H7 (cell line): ENCODE results near the gene INSR. TPM values are rescaled to one million over a fixed set of nuclear protein-coding genes. Genes with fewer than 3 reads are reported as not detected.
"Not testable (repeated sequence)": the region's sequence is repeated elsewhere in the genome, so short reads cannot be mapped to it uniquely, and the experiment has no call there.

Experiments
- DNase-seq: peaks from one replicate; pipeline ENCODE4 v3.0.0; 2012
- H3K27me3 ChIP-seq: 2 replicates; pipeline ENCODE4 v1.6.0; 2011; ENCODE audit warnings: mild to moderate bottlenecking, low read length; ENCODE audit not compliant: control insufficient read depth, insufficient read depth
- H3K36me3 ChIP-seq: replicated peaks from 2 replicates; pipeline ENCODE4 v1.5.1; 2011; ENCODE audit warnings: low read length; ENCODE audit not compliant: control insufficient read depth, insufficient read depth
- H3K4me3 ChIP-seq: 2 replicates; pipeline ENCODE4 v1.5.1; 2011; ENCODE audit warnings: low read depth, mild to moderate bottlenecking, control low read depth, low read length, moderate library complexity; ENCODE audit not compliant: insufficient read depth
- total RNA-seq: library from RNA; depleted of rRNA; stranded (reverse); fragments of >200 nt; shearing (Covaris generic); gene quantifications from 2 replicates; pipeline ENCODE4 v1.2.3, GENCODE V29; 2014; rRNA removed

INSR gene
- total RNA-seq, 1 experiment from 2014 or later = 10.0 TPM

DNA sequence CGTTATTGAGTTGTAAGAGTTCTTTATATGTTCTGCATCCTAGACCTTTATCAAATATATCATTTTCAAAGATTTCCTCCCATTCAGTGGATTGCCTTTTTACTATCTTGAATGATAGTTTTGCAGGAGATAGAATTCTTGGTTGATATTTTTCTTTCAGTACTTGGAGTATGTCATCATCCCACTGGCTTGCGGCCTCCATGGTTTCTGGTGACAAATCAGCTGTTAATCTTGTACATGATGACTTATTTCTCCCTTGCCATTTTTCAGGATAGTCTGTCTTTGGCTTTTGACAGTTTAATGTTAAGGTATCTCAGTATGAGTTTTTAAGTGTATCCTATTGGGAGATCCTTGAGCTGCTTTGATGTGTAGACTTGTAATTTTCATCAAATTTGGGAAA is 216.2 kb downstream of the INSR start:
- DNase-seq = no peak
- H3K36me3 ChIP-seq = peaks cover 58% of the 10 kb centered on the region

DNA sequence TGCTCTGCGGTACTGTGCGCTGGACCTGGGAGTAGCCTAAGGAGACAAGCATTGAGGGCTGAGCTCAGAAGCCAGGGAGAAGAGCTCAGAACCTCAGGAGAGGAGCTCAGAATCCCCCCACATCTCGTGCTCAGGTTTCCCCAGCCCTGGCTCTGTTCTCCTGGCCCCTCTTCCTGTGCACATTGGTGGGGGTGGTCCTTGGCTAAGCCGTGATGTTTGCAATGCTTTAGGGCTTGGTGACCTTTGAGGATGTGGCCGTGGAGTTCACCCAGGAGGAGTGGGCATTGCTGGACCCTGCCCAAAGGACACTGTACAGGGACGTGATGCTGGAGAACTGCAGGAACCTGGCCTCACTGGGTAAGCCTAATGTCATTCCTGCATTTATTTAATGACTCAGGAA is 218.1 kb downstream of the INSR start:
- no peaks in the 10 kb centered on the region for H3K27me3 ChIP-seq
- H3K4me3 ChIP-seq = no peak overlapping the region
- DNase-seq = no peak
- H3K36me3 ChIP-seq = peaks cover 49% of the 10 kb centered on the region

More for the DNA sequence above, 216.2 kb downstream of the INSR start:
- H3K4me3 ChIP-seq = no peak overlapping the region
- no peaks in the 10 kb centered on the region for H3K27me3 ChIP-seq

GRCh38 chr19:7074705-7075282 is 219.4 kb downstream of the INSR start:
- peaks cover 39% of the 10 kb centered on the region for H3K36me3 ChIP-seq
- H3K27me3 ChIP-seq = no peaks in the 10 kb centered on the region
- DNase-seq = no peak
- H3K4me3 ChIP-seq = no peak overlapping the region

DNA sequence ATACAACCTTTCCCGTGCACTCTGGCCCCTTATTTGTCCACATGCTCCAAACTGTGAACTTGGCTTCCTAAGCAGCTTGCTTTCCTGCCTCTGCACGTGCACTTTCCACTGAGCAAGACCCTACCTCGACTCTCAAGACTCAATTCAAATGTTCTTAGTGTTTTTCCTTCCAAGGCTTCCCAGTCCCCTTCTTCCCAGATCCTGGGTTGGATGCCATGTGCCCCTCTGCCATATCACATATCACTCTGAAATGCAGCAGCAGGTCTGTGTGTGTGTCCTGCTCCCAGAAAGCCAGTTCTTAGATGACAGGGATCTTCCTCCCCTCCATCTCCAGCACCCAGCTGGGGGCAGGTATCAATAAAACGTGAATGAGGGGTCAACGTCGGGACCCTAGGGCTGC is 221.7 kb downstream of the INSR start:
- Histone ChIP-seq H3K27me3 (no peaks in the 10 kb centered on the region), H3K36me3 (peaks cover 29% of the 10 kb centered on the region), H3K4me3 (no peak overlapping the region)
- DNase-seq = no peak

DNA sequence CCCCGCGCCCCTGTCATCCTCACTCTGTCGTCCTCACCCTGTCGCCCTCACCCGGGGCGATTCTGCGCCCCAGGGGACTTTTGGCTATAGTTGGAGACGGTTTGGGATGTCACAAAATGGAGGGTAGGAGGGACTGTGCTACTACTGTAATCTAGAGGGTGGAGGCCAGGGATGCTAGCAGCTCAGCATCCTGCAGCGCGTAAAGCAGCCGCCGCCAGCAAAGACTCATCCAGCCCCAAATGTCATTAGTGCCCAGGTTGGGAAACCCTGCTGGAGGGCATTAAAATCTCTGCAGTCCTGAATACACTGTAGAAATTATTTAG is 224.3 kb downstream of the INSR start:
- Histone ChIP-seq H3K36me3 (peaks cover 9% of the 10 kb centered on the region), H3K27me3 (no peaks in the 10 kb centered on the region)

GRCh38 chr19:7069042-7069903 is 224.9 kb downstream of the INSR start, which contains the start of gene ZNF557:
Gene ZNF557 (plus strand): TSS chr19:7069703. CDS start chr19:7075075, 5,372 bp downstream.
- DNase-seq = peak; percentile 97
- no peaks in the 10 kb centered on the region for H3K27me3 ChIP-seq
- H3K36me3 ChIP-seq = peaks cover 9% of the 10 kb centered on the region
- H3K4me3 ChIP-seq = peak within 1 kb of the TSS; percentile 91

More for the DNA sequence above, 224.3 kb downstream of the INSR start:
- peak overlapping the region; percentile 91 for H3K4me3 ChIP-seq
- DNase-seq = no peak

DNA sequence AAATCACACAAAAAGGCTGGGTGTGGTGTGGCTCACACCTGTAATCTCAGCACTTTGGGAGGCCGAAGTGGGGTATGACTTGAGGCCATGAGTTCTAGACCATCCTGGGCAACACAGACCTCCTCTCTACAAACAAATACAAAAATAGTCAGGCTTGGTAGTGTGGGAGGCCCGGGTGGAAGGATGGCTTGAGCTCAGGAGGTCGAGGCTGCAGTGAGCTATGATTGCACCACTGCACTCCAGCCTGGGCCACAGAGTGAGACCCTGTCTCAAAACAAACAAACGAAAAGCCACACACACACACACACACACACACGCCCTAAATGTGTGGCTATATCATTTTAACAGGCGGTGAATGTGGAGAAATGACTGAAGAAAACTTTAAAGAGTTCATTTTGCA is 225.6 kb downstream of the INSR start:
- Histone ChIP-seq H3K27me3 (no peaks in the 10 kb centered on the region), H3K4me3 (no peak overlapping the region), H3K36me3 (peaks cover 9% of the 10 kb centered on the region)
- no peak for DNase-seq

GRCh38 chr19:7067716-7068115 is 226.5 kb downstream of the INSR start:
- Histone ChIP-seq H3K27me3 (no peaks in the 10 kb centered on the region), H3K4me3 (no peak overlapping the region), H3K36me3 (peaks cover 4% of the 10 kb centered on the region)
- no peak for DNase-seq

- DNase-seq, H3K27me3 ChIP-seq, H3K4me3 ChIP-seq: not testable (repeated sequence)
Observed at GRCh38 chr19:7067122-7067521, 227.1 kb downstream of the INSR start.

DNA sequence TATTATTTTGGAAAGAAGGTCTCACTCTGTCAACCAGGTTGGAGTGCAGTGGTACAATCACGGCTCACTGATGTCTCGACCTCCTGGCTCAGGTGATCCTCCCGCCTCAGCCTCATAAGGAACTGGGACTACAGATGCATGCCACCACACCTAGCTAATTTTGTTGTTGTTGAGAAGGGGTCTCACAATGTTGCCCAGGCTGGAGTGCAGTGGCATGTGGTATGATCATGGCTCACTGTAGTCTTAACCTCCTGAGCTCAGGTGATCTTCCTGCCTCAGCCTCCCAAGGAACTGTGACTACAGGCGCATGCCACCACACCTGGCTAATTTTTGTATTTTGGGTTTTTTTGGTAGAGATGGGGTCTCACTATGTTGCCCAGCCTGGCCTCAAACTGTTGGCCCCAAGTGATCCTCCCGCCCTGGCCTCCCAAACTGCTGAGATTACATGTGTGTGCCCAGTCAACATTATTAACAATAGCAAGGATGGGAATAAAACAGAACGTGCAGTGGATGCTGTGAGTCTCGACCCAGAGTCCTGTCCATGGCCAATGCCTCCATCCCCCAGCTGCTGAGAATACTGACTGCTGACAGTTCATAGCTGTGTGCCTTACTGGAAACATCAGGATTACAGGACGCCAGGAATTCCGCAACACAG is 230.3 kb downstream of the INSR start:
- Histone ChIP-seq H3K4me3 (no peak overlapping the region), H3K27me3 (no peaks in the 10 kb centered on the region), H3K36me3 (no peaks in the 10 kb centered on the region)
- no peak for DNase-seq

More at GRCh38 chr19:7067122-7067521, 227.1 kb downstream of the INSR start:
- H3K36me3 ChIP-seq = not testable (repeated sequence)

- Histone ChIP-seq H3K36me3 (no peaks in the 10 kb centered on the region), H3K27me3 (no peaks in the 10 kb centered on the region), H3K4me3 (no peak overlapping the region)
- no peak for DNase-seq
Observed at GRCh38 chr19:7063339-7063738, 230.9 kb downstream of the INSR start.

Other genes starting within 250 kb of the INSR start
- not detected in 2 replicates for gene MBD3L2, start 245.1 kb downstream of the INSR start, total RNA-seq
- gene MBD3L3, start 235.7 kb downstream of the INSR start, total RNA-seq = not detected in 2 replicates
- 5.2 and 5.8 TPM in 2 replicates for gene ZNF557, start 224.7 kb downstream of the INSR start, total RNA-seq
- 48.3 and 50.5 TPM in 2 replicates for gene ARHGEF18, start 54.5 kb upstream of the INSR start, total RNA-seq
- 2.4 and 3.5 TPM in 2 replicates for gene PEX11G, start 194.6 kb upstream of the INSR start, total RNA-seq
- 52.1 and 54.8 TPM in 2 replicates for gene ZNF358, start 221.7 kb upstream of the INSR start, total RNA-seq
- 6.8 and 6.9 TPM in 2 replicates for gene MCOLN1, start 228.2 kb upstream of the INSR start, total RNA-seq
- 87.4 and 114 TPM in 2 replicates for gene PNPLA6, start 241.3 kb upstream of the INSR start, total RNA-seq